Mucosa of descending colon (tissue), 3 donors: ENCODE data around the gene MTAP. TPM values are rescaled to one million over a fixed set of nuclear protein-coding genes. Genes with fewer than 3 reads are reported as not detected.

Source experiments
- ATAC-seq: fragments of 200-7000 bp; cut with Tn5 transposase; one replicate; pipeline ENCODE4 v1.9.1; 2020; ENCODE audit warnings: mild to moderate bottlenecking, moderate library complexity
- DNase-seq, 3 donors: peaks; one replicate each; pipeline ENCODE4 v3.0.0-alpha.2; 2020
- H3K36me3 ChIP-seq: fragments of 200-600 bp; one replicate; pipeline ENCODE4 v1.8.0; 2021; ENCODE audit warnings: low read depth, mild to moderate bottlenecking
- H3K4me1 ChIP-seq: fragments of 200-600 bp; one replicate; pipeline ENCODE4 v1.8.0; 2021; ENCODE audit warnings: low read depth, mild to moderate bottlenecking
- H3K4me3 ChIP-seq: fragments of 200-600 bp; one replicate; pipeline ENCODE4 v1.8.0; 2021; ENCODE audit warnings: mild to moderate bottlenecking
- H3K9me3 ChIP-seq: fragments of 200-600 bp; one replicate; pipeline ENCODE4 v1.8.0; 2021; ENCODE audit warnings: mild to moderate bottlenecking
- CTCF ChIP-seq: fragments of 200-600 bp; IDR thresholded peaks from one replicate; pipeline ENCODE4 v1.8.0; 2022; ENCODE audit warnings: antibody characterized with exemption, mild to moderate bottlenecking
- intact Hi-C, 2 donors: fragments of 100-400 bp; cut with DNase I in 1 of 2; cut with micrococcal nuclease in 1 of 2; formaldehyde crosslinking; loops; one replicate each; pipeline versions ENCODE4 v1.11.0 to v1.11.1; 2022; cut with DNase I, micrococcal nuclease
- total RNA-seq, 3 donors: library from RNA; stranded (reverse); fragmentation: NEBNext Ultra II Directional in 2 of 3; extraction: Animal tissue kit (Norgen Biotek cat#: 25700) in 2 of 3; gene quantifications; one replicate each; pipeline versions ENCODE4 v1.2.1 to v1.2.4, GENCODE V29; 2021 to 2023
- donor health status: DM: no; HTN: no; CAD: no; lungs with moderate emphysema.
- donor health status: DM: no; HTN: no; CAD: no.
- donor health status: DM: no; HTN: yes; CAD: no.

MTAP gene
- total RNA-seq, 3 donors from 2014 or later: 28.6 to 42.7 (median 32.4) TPM

- no peak for TF ChIP-seq CTCF
- intact Hi-C loops: no loop called here
- no peak for DNase-seq
- H3K4me1 ChIP-seq: no peaks in the 10 kb centered on the region
- no peaks in the 10 kb centered on the region for H3K36me3 ChIP-seq
- H3K4me3 ChIP-seq: no peak overlapping the region
- no peaks in the 10 kb centered on the region for H3K9me3 ChIP-seq
- peak; percentile 34 for ATAC-seq
Measured at GRCh38 chr9:21933281-21933680, 130.8 kb downstream of the MTAP start.

- no peaks in the 10 kb centered on the region for H3K36me3 ChIP-seq
- TF ChIP-seq CTCF: no peak
- no peaks in the 10 kb centered on the region for H3K9me3 ChIP-seq
- no peak for ATAC-seq
- H3K4me1 ChIP-seq: no peaks in the 10 kb centered on the region
- H3K4me3 ChIP-seq: no peak overlapping the region
- intact Hi-C loops: no loop called here
- DNase-seq: no peak
Measured at GRCh38 chr9:21933865-21934264, 131.4 kb downstream of the MTAP start.

- ATAC-seq (no peak), DNase-seq (no peak)
- H3K4me1 ChIP-seq: no peaks in the 10 kb centered on the region
- H3K4me3 ChIP-seq: no peak overlapping the region
- intact Hi-C loops: no loop called here
- no peak for TF ChIP-seq CTCF
- no peaks in the 10 kb centered on the region for H3K36me3 ChIP-seq
- H3K9me3 ChIP-seq: no peaks in the 10 kb centered on the region
Measured at GRCh38 chr9:21935631-21936030, 133.2 kb downstream of the MTAP start.

GRCh38 chr9:21936161-21936560 lies 133.7 kb downstream of the MTAP start:
- Histone ChIP-seq H3K4me1 (no peaks in the 10 kb centered on the region), H3K36me3 (no peaks in the 10 kb centered on the region), H3K9me3 (no peaks in the 10 kb centered on the region), H3K4me3 (no peak overlapping the region)
- ATAC-seq (no peak), DNase-seq (no peak)
- TF ChIP-seq CTCF: no peak
- intact Hi-C loops: no loop called here

- peak; percentile 70 for ATAC-seq
Measured at GRCh38 chr9:21941337-21941995, 139.0 kb downstream of the MTAP start.

More at GRCh38 chr9:21941337-21941995, 139.0 kb downstream of the MTAP start:
- no peaks in the 10 kb centered on the region for H3K9me3 ChIP-seq
- H3K4me1 ChIP-seq: peaks cover 4% of the 10 kb centered on the region
- DNase-seq: peak in 1 of 3 donors; percentile 12
- H3K36me3 ChIP-seq: no peaks in the 10 kb centered on the region
- H3K4me3 ChIP-seq: no peak overlapping the region
- intact Hi-C loops: no loop called here
- TF ChIP-seq CTCF: no peak
